Endodermal cell (in vitro differentiated cells): ENCODE measurements around the gene SYF2. TPM values are rescaled to one million over a fixed set of nuclear protein-coding genes. Genes with fewer than 3 reads are reported as not detected.

Experiments used
- DNase-seq: peaks from one replicate; pipeline ENCODE4 v3.0.0-alpha.2; 2017
- H3K27ac ChIP-seq: 2 replicates; pipeline ENCODE4 v1.5.1; 2013; ENCODE audit warnings: mild to moderate bottlenecking, low read depth, low read length, moderate library complexity
- H3K27me3 ChIP-seq: 2 replicates; pipeline ENCODE4 v1.6.1; 2013; ENCODE audit warnings: mild to moderate bottlenecking, low read length, moderate library complexity; ENCODE audit not compliant: insufficient read depth, control insufficient read depth, poor library complexity, severe bottlenecking
- H3K36me3 ChIP-seq: 2 replicates; pipeline ENCODE4 v1.7.0; 2013; ENCODE audit warnings: mild to moderate bottlenecking, low read length, moderate library complexity; ENCODE audit not compliant: control insufficient read depth, insufficient read depth
- H3K4me1 ChIP-seq: one replicate; pipeline ENCODE4 v1.7.0; 2013; ENCODE audit warnings: low read length; ENCODE audit not compliant: control insufficient read depth, insufficient read depth
- H3K4me3 ChIP-seq: 2 replicates; pipeline ENCODE4 v1.5.1; 2013; ENCODE audit warnings: mild to moderate bottlenecking, low read length, moderate library complexity
- H3K9ac ChIP-seq: 2 replicates; pipeline ENCODE4 v1.6.1; 2013; ENCODE audit warnings: mild to moderate bottlenecking, low read length, moderate library complexity; ENCODE audit not compliant: poor library complexity, severe bottlenecking; ENCODE audit errors: extremely low read depth
- H3K9me3 ChIP-seq: 2 replicates; pipeline ENCODE4 v1.6.1; 2013; ENCODE audit warnings: mild to moderate bottlenecking, low read length, moderate library complexity; ENCODE audit not compliant: control insufficient read depth
- H3K27ac Mint-ChIP-seq: 2 replicates; pipeline ENCODE4 v1.8.0; 2020; ENCODE audit warnings: mixed read lengths
- H3K27me3 Mint-ChIP-seq: 2 replicates; pipeline ENCODE4 v1.8.0; 2021; ENCODE audit warnings: mild to moderate bottlenecking, mixed read lengths; ENCODE audit not compliant: insufficient read depth
- H3K36me3 Mint-ChIP-seq: 2 replicates; pipeline ENCODE4 v1.8.0; 2020; ENCODE audit warnings: low read depth, mixed read lengths
- H3K4me1 Mint-ChIP-seq: 2 replicates; pipeline ENCODE4 v1.8.0; 2020; ENCODE audit warnings: mixed read lengths
- H3K4me3 Mint-ChIP-seq: 2 replicates; pipeline ENCODE4 v1.8.0; 2020; ENCODE audit warnings: mild to moderate bottlenecking, moderate library complexity, mixed read lengths
- H3K9me3 Mint-ChIP-seq: 2 replicates; pipeline ENCODE4 v1.8.0; 2020; ENCODE audit warnings: mild to moderate bottlenecking, mixed read lengths
- CTCF ChIP-seq: fragments of 200-600 bp; sonication (generic); conservative IDR thresholded peaks from 2 replicates; pipeline ENCODE4 v1.5.0; 2021; ENCODE audit warnings: antibody characterized with exemption, mild to moderate bottlenecking
- WGBS, 2 experiments: methylation state at CpG; one replicate each; pipeline versions ENCODE4 v1.1.5 to v1.1.7; 2013; ENCODE audit warnings: missing lambda C conversion rate in 2 of 2, mixed read lengths in 1 of 2; ENCODE audit not compliant: insufficient coverage in 1 of 2, insufficient read length in 1 of 2; 5-methylcytosine and 5-hydroxymethylcytosine counted together
- total RNA-seq, 2 donors: library from RNA; stranded (reverse); fragmentation: NEBNext Ultra II Directional in 1 of 2; extraction: Animal tissue kit (Norgen Biotek cat#: 25700) in 1 of 2; gene quantifications; 2 replicates in 1 of 2; 3 replicates in 1 of 2; pipeline ENCODE4 v1.2.1, GENCODE V29; 2021

SYF2 gene
- total RNA-seq, 2 donors from 2014 or later, result 36.4 to 38.0 TPM

- no peak for DNase-seq
- H3K27ac Mint-ChIP-seq, result no peak overlapping the region
These were observed 51.3 kb downstream of the SYF2 start for GRCh38 chr1:25180996-25181395.

GRCh38 chr1:25178917-25179561 lies 53.3 kb downstream of the SYF2 start:
- no peaks in the 10 kb centered on the region for H3K4me1 ChIP-seq
- Mint-ChIP-seq H3K27me3 (no peaks in the 10 kb centered on the region), H3K9me3 (peaks cover 27% of the 10 kb centered on the region), H3K4me1 (peaks cover 9% of the 10 kb centered on the region), H3K4me3 (no peak overlapping the region), H3K36me3 (no peaks in the 10 kb centered on the region), H3K27ac (no peak overlapping the region)
- no peaks in the 10 kb centered on the region for H3K27me3 ChIP-seq
- H3K27ac ChIP-seq, result no peak overlapping the region
- no peak overlapping the region for H3K4me3 ChIP-seq
- H3K9ac ChIP-seq, result no peak overlapping the region
- TF ChIP-seq CTCF, result no peak
- no peak for DNase-seq
- no peaks in the 10 kb centered on the region for H3K36me3 ChIP-seq
- 91 to 92% methylated on average over 6 to 7 of the region's 7 CpGs for WGBS, 2 experiments
- H3K9me3 ChIP-seq, result no peaks in the 10 kb centered on the region

More at GRCh38 chr1:25180996-25181395, 51.3 kb downstream of the SYF2 start:
- no peak overlapping the region for H3K9ac ChIP-seq
- H3K4me1 ChIP-seq, result no peaks in the 10 kb centered on the region
- no peaks in the 10 kb centered on the region for H3K27me3 ChIP-seq
- Mint-ChIP-seq H3K9me3 (peaks cover 22% of the 10 kb centered on the region), H3K4me3 (no peak overlapping the region), H3K4me1 (no peaks in the 10 kb centered on the region), H3K27me3 (no peaks in the 10 kb centered on the region), H3K36me3 (no peaks in the 10 kb centered on the region)
- H3K27ac ChIP-seq, result no peak overlapping the region
- TF ChIP-seq CTCF, result no peak
- no peak overlapping the region for H3K4me3 ChIP-seq
- no peaks in the 10 kb centered on the region for H3K9me3 ChIP-seq
- 91% methylated on average over 5 to 6 of the region's 6 CpGs for WGBS, 2 experiments
- no peaks in the 10 kb centered on the region for H3K36me3 ChIP-seq

- no peak overlapping the region for H3K27ac ChIP-seq
- peaks cover 2% of the 10 kb centered on the region for H3K4me1 ChIP-seq
- no peak overlapping the region for H3K9ac ChIP-seq
- Mint-ChIP-seq H3K4me1 (peaks cover 27% of the 10 kb centered on the region), H3K36me3 (no peaks in the 10 kb centered on the region), H3K27ac (no peak overlapping the region), H3K9me3 (peaks cover 27% of the 10 kb centered on the region), H3K27me3 (no peaks in the 10 kb centered on the region), H3K4me3 (no peak overlapping the region)
- H3K36me3 ChIP-seq, result no peaks in the 10 kb centered on the region
- H3K9me3 ChIP-seq, result no peaks in the 10 kb centered on the region
- no peak for DNase-seq
- H3K27me3 ChIP-seq, result no peaks in the 10 kb centered on the region
- no peak overlapping the region for H3K4me3 ChIP-seq
- TF ChIP-seq CTCF, result no peak
- 88 to 91% methylated on average over 11 to 13 of the region's 13 CpGs for WGBS, 2 experiments
These were observed 57.3 kb downstream of the SYF2 start for GRCh38 chr1:25174730-25175612.
